IMR-90 (cell line): Measurements from ENCODE around the gene CD93. TPM values are rescaled to one million over a fixed set of nuclear protein-coding genes. Genes with fewer than 3 reads are reported as not detected.

ENCODE experiments used
- ATAC-seq: fragments of 200-7000 bp; cut with Tn5 transposase; 2 replicates; pipeline ENCODE4 v1.9.1; 2020; ENCODE audit warnings: low read depth, mild to moderate bottlenecking, moderate library complexity
- BruUV-seq: library from RNA; stranded (reverse); fragments of 400-500 nt; replicated peaks from 2 replicates; lab custom pipeline; 2021; lab: Mats Ljungman, UMichigan
- CTCF ChIA-PET: fragments of 300-600 bp; formaldehyde crosslinking; extraction: SDS; loops from one replicate; lab custom pipeline; 2021; ENCODE audit warnings: antibody characterized with exemption; lab: Yijun Ruan, JAX
- POLR2A ChIA-PET: fragments of 300-600 bp; sonication (Branson Sonifier 250); formaldehyde crosslinking; loops from one replicate; lab custom pipeline; 2022; ENCODE audit warnings: antibody characterized with exemption; ENCODE audit not compliant: unreplicated experiment; lab: Charles Lee
- DNase-seq: peaks from one replicate; pipeline ENCODE4 v3.0.0; 2013
- H2AFZ ChIP-seq: replicated peaks from 2 replicates; pipeline ENCODE3; 2013; ENCODE audit warnings: low read length, mild to moderate bottlenecking; ENCODE audit not compliant: poor library complexity
- H2AK5ac ChIP-seq: 2 replicates; pipeline ENCODE4 v1.6.1; 2013; ENCODE audit warnings: low read depth, low read length, inconsistent platforms
- H2AK9ac ChIP-seq: replicated peaks from 2 replicates; pipeline ENCODE3; 2013; ENCODE audit warnings: mild to moderate bottlenecking, low read depth, low read length, moderate library complexity; ENCODE audit not compliant: poor library complexity
- H2BK120ac ChIP-seq: 2 replicates; pipeline ENCODE4 v1.6.1; 2013; ENCODE audit warnings: low read depth, low read length, inconsistent platforms
- H2BK15ac ChIP-seq: 3 replicates; pipeline ENCODE4 v1.6.1; 2013; ENCODE audit warnings: low read depth, low read length, inconsistent platforms
- H2BK20ac ChIP-seq: 2 replicates; pipeline ENCODE4 v1.6.1; 2013; ENCODE audit warnings: low read depth, mild to moderate bottlenecking, inconsistent platforms, low read length, moderate library complexity
- H2BK5ac ChIP-seq: 2 replicates; pipeline ENCODE4 v1.6.1; 2013; ENCODE audit warnings: mild to moderate bottlenecking, low read depth, low read length, inconsistent platforms; ENCODE audit not compliant: poor library complexity, severe bottlenecking
- H3K14ac ChIP-seq: replicated peaks from 2 replicates; pipeline ENCODE4 v1.6.1; 2013; ENCODE audit warnings: low read depth, low read length, inconsistent platforms
- H3K18ac ChIP-seq: 2 replicates; pipeline ENCODE4 v1.6.1; 2013; ENCODE audit warnings: low read depth, low read length, control low read depth
- H3K23ac ChIP-seq: 2 replicates; pipeline ENCODE4 v1.6.1; 2013; ENCODE audit warnings: low read depth, low read length, inconsistent platforms
- H3K27ac ChIP-seq: 2 replicates; pipeline ENCODE4 v1.5.1; 2013; ENCODE audit warnings: mild to moderate bottlenecking, control low read depth, low read length; ENCODE audit not compliant: insufficient read depth
- H3K27me3 ChIP-seq: 2 replicates; pipeline ENCODE4 v1.6.1; 2013; ENCODE audit warnings: low read length; ENCODE audit not compliant: control insufficient read depth, insufficient read depth
- H3K36me3 ChIP-seq: 2 replicates; pipeline ENCODE4 v1.6.1; 2013; ENCODE audit warnings: low read length, mixed read lengths; ENCODE audit not compliant: control insufficient read depth, insufficient read depth
- H3K4ac ChIP-seq: 2 replicates; pipeline ENCODE4 v1.6.1; 2013; ENCODE audit warnings: low read depth, low read length, inconsistent platforms
- H3K4me1 ChIP-seq: 2 replicates; pipeline ENCODE4 v1.6.1; 2013; ENCODE audit warnings: low read length, mixed read lengths; ENCODE audit not compliant: control insufficient read depth, insufficient read depth
- H3K4me2 ChIP-seq: 2 replicates; pipeline ENCODE4 v1.6.1; 2013; ENCODE audit warnings: low read depth, mild to moderate bottlenecking, control low read depth, low read length, moderate library complexity
- H3K4me3 ChIP-seq: 2 replicates; pipeline ENCODE4 v1.5.1; 2013; ENCODE audit warnings: low read depth, mild to moderate bottlenecking, control low read depth, low read length, moderate library complexity; ENCODE audit not compliant: insufficient read depth
- H3K56ac ChIP-seq: 2 replicates; pipeline ENCODE4 v1.6.1; 2013; ENCODE audit warnings: low read length, inconsistent platforms; ENCODE audit not compliant: insufficient read depth; ENCODE audit errors: extremely low read depth
- H3K79me1 ChIP-seq, 2 experiments: 2 replicates each; pipeline ENCODE4 v1.6.1; 2013; ENCODE audit warnings: low read length in 2 of 2, inconsistent platforms in 1 of 2, low read depth in 1 of 2
- H3K9ac ChIP-seq: 2 replicates; pipeline ENCODE4 v1.6.1; 2013; ENCODE audit warnings: low read depth, low read length, control low read depth
- H3K9me1 ChIP-seq: 2 replicates; pipeline ENCODE4 v1.6.1; 2013; ENCODE audit warnings: low read length, inconsistent platforms; ENCODE audit not compliant: insufficient read depth
- H3K9me3 ChIP-seq: 2 replicates; pipeline ENCODE4 v1.6.1; 2013; ENCODE audit warnings: low read length; ENCODE audit not compliant: control insufficient read depth, insufficient read depth
- H4K20me1 ChIP-seq: 2 replicates; pipeline ENCODE4 v1.6.1; 2013; ENCODE audit warnings: low read length, inconsistent platforms; ENCODE audit not compliant: insufficient read depth
- H4K5ac ChIP-seq: 2 replicates; pipeline ENCODE4 v1.6.1; 2013; ENCODE audit warnings: mild to moderate bottlenecking, low read depth, low read length, control low read depth
- H4K8ac ChIP-seq, 2 experiments: 2 replicates each; pipeline ENCODE4 v1.6.1; 2013; ENCODE audit warnings: low read depth in 2 of 2, low read length in 2 of 2, control low read depth in 1 of 2, inconsistent platforms in 1 of 2
- H4K91ac ChIP-seq: 2 replicates; pipeline ENCODE4 v1.6.1; 2013; ENCODE audit warnings: low read depth, low read length, inconsistent platforms; ENCODE audit not compliant: insufficient read depth
- BHLHE40 ChIP-seq: fragments of 150-350 bp; IDR thresholded peaks from 2 replicates; pipeline ENCODE4 v1.6.1; 2016; ENCODE audit warnings: mild to moderate bottlenecking, low read depth, low read length
- CEBPB ChIP-seq: IDR thresholded peaks from 2 replicates; pipeline ENCODE4 v1.6.1; 2012; ENCODE audit warnings: low read depth, low read length, improper control_type of control experiment
- CHD1 ChIP-seq: IDR thresholded peaks from 2 replicates; pipeline ENCODE4 v1.6.1; 2012; ENCODE audit warnings: low read depth, low read length, improper control_type of control experiment
- ELK1 ChIP-seq: fragments of 150-350 bp; IDR thresholded peaks from 2 replicates; pipeline ENCODE4 v1.6.1; 2016; ENCODE audit warnings: low read depth, mild to moderate bottlenecking, low read length, moderate library complexity, borderline replicate concordance
- FOS ChIP-seq: fragments of 150-350 bp; IDR thresholded peaks from 2 replicates; pipeline ENCODE4 v1.6.1; 2016; ENCODE audit warnings: low read depth, low read length
- MAFK ChIP-seq: IDR thresholded peaks from 2 replicates; pipeline ENCODE4 v1.6.1; 2012; ENCODE audit warnings: low read depth, low read length, improper control_type of control experiment
- MAZ ChIP-seq: IDR thresholded peaks from 2 replicates; pipeline ENCODE4 v1.6.1; 2012; ENCODE audit warnings: low read depth, mild to moderate bottlenecking, low read length, improper control_type of control experiment, moderate library complexity, borderline replicate concordance
- NFE2L2 ChIP-seq: fragments of 150-350 bp; IDR thresholded peaks from 2 replicates; pipeline ENCODE4 v1.6.1; 2016; ENCODE audit warnings: low read depth, mild to moderate bottlenecking, low read length
- RAD21 ChIP-seq: IDR thresholded peaks from 2 replicates; pipeline ENCODE4 v1.6.1; 2012; ENCODE audit warnings: low read length, improper control_type of control experiment
- RCOR1 ChIP-seq: IDR thresholded peaks from 2 replicates; pipeline ENCODE4 v1.6.1; 2012; ENCODE audit warnings: mild to moderate bottlenecking, low read length, improper control_type of control experiment; ENCODE audit not compliant: insufficient replicate concordance
- SMC3 ChIP-seq: fragments of 150-350 bp; IDR thresholded peaks from 2 replicates; pipeline ENCODE4 v1.6.1; 2016; ENCODE audit warnings: low read depth, mild to moderate bottlenecking, antibody characterized with exemption, low read length, moderate library complexity
- USF2 ChIP-seq: fragments of 150-350 bp; IDR thresholded peaks from 2 replicates; pipeline ENCODE4 v1.6.1; 2017; ENCODE audit warnings: mild to moderate bottlenecking, antibody characterized with exemption, low read length, low read depth
- WGBS, 2 experiments: methylation state at CpG; one replicate each; pipeline versions ENCODE4 v1.1.5 to v1.1.7; 2013; ENCODE audit warnings: missing lambda C conversion rate in 2 of 2; ENCODE audit not compliant: insufficient read length in 1 of 2; ENCODE audit errors: extremely low coverage in 2 of 2; 5-methylcytosine and 5-hydroxymethylcytosine counted together
- dilution Hi-C: fragments of 300-500 bp; cut with HindIII; formaldehyde crosslinking; loops from one replicate; pipeline ENCODE4 v1.14.3; 2018; ENCODE audit warnings: low sequenced_read_pairs; ENCODE audit not compliant: unreplicated experiment
- in situ Hi-C: fragments of 300-500 bp; cut with MboI; formaldehyde crosslinking; loops from 3 replicates; pipeline ENCODE4 v1.14.3; 2019; ENCODE audit warnings: low sequenced_read_pairs, inconsistent platforms, mixed read lengths
- intact Hi-C: fragments of 100-400 bp; cut with micrococcal nuclease; formaldehyde crosslinking; loops from 2 replicates; pipeline ENCODE4 v1.10.0; 2022
- polyA plus RNA-seq, 3 experiments: library from polyadenylated mRNA; depleted of rRNA; stranded (reverse); fragments of >200 nt; gene quantifications; 2 replicates each; pipeline ENCODE4 v1.2.3, GENCODE V29; 2012; ENCODE audit warnings: low replicate concordance in 1 of 3
- total RNA-seq: library from RNA; depleted of rRNA; stranded (reverse); fragments of >200 nt; gene quantifications from 2 replicates; pipeline ENCODE4 v1.2.3, GENCODE V29; 2012

Gene CD93
- total and polyA plus RNA-seq, 2 of the 4 experiments (the other 2 are of a cell fraction) = under 0.01 to 0.02 TPM

- H3K9me1 ChIP-seq = no peaks in the 10 kb centered on the region
- H3K56ac ChIP-seq = no peak overlapping the region
- WGBS, 2 experiments = 0% methylated on average over 1 of the region's 3 CpGs; no CpG with 5 or more reads in 1 of the 2 experiments
- TF ChIP-seq CEBPB (no peak), MAZ (no peak), FOS (no peak), RCOR1 (no peak), SMC3 (no peak), CHD1 (no peak), NFE2L2 (no peak), RAD21 (no peak), MAFK (no peak), ELK1 (no peak), BHLHE40 (no peak), USF2 (no peak)
- H4K20me1 ChIP-seq = no peaks in the 10 kb centered on the region
- no peak overlapping the region for H2BK5ac ChIP-seq
- no peak overlapping the region for H3K4me2 ChIP-seq
- ChIA-PET POLR2A (no interaction called here), CTCF (no interaction called here)
- no peak overlapping the region for H3K23ac ChIP-seq
- H3K18ac ChIP-seq = no peak overlapping the region
- H3K79me1 ChIP-seq = no peaks in the 10 kb centered on the region
- H3K4ac ChIP-seq = no peak overlapping the region
- H2AK9ac ChIP-seq = no peak overlapping the region
- H3K14ac ChIP-seq = no peak overlapping the region
- H2BK20ac ChIP-seq = no peak overlapping the region
- DNase-seq (no peak), ATAC-seq (no peak)
- H3K9ac ChIP-seq = no peak overlapping the region
- no peak overlapping the region for H4K5ac ChIP-seq
- dilution Hi-C loops = no loop called here
- no peak overlapping the region for H2BK120ac ChIP-seq
- no peak overlapping the region for H4K8ac ChIP-seq
- BruUV-seq = no TSS peak
- intact Hi-C loops = no loop called here
- H3K4me1 ChIP-seq = no peaks in the 10 kb centered on the region; the same call in 1 of the 2 replicates
- in situ Hi-C loops = no loop called here
- no peaks in the 10 kb centered on the region for H3K9me3 ChIP-seq
- no peak overlapping the region for H2AK5ac ChIP-seq
- no peak overlapping the region for H2AFZ ChIP-seq
- peaks cover 44% of the 10 kb centered on the region for H3K27me3 ChIP-seq
- H3K36me3 ChIP-seq = no peaks in the 10 kb centered on the region
- H3K4me3 ChIP-seq = no peak overlapping the region
- H2BK15ac ChIP-seq = no peak overlapping the region
- no peak overlapping the region for H3K27ac ChIP-seq
- H4K91ac ChIP-seq = no peak overlapping the region
Measured at GRCh38 chr20:23039885-23040508, 46.1 kb downstream of the CD93 start.
